ENCODE results near the gene KLK5.

- TF ChIP-seq POLR2A (IDR thresholded peaks at IDR 0.05; ENCODE audit: low read depth) (no peak), CTCF (IDR thresholded peaks at IDR 0.05) (no peak)
Observed at GRCh38 chr19:50932690-50933083, 20.2 kb downstream of the KLK5 start.

All from esophagus muscularis mucosa (tissue), 3 donors.